Bone marrow (tissue), 2 donors: Measurements from ENCODE around the gene DRC3.
"Not testable (repeated sequence)": the region's sequence is repeated elsewhere in the genome, so short reads cannot be mapped to it uniquely, and the experiment has no call there.

ENCODE experiments used
- DNase-seq, 2 donors: peaks; one replicate each; lab custom pipeline; 2025; lab: John Stamatoyannopoulos, UW

Gene DRC3, protein sequence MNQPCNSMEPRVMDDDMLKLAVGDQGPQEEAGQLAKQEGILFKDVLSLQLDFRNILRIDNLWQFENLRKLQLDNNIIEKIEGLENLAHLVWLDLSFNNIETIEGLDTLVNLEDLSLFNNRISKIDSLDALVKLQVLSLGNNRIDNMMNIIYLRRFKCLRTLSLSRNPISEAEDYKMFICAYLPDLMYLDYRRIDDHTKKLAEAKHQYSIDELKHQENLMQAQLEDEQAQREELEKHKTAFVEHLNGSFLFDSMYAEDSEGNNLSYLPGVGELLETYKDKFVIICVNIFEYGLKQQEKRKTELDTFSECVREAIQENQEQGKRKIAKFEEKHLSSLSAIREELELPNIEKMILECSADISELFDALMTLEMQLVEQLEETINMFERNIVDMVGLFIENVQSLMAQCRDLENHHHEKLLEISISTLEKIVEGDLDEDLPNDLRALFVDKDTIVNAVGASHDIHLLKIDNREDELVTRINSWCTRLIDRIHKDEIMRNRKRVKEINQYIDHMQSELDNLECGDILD

DNA sequence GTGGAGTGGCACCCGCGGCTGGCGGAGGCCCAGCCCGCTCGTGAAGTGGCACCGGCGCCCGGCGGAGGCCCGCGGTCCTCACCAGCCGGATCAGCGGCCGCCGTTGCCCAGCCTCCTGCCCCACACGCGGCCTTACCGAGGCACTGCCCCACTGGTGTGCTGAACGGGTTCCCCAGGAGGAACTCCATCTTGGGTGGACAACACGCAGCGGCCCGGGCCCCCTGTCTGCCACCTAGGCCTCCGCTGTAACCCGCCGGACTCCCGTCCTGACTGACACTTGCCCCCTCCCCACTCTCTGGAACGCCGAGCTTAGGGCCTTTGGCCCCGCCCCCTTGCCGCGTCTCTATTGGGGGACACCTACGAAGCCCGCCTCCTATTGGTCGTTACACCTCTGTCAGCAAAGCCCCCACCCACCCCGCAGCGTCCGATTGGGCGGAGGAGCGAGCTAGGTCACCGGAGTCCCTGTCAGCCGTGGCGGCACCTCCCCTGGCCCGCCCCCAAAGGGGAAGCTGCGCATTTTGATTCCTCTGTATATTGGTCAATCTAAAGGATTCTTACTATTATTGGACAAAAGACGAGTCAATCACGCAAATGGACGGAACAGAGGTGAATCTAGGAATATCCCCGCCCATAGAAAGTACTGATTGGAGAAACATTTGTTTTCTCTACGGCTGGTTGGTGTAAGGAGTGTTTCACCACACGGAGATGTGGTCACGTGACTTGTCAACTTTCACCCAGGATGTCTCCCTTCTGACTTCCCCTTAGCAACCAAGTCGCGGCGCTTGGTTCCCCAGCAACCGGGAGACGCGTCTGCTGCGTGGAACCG is at the start of gene DRC3, which contains the start of gene TOM1L2:
TSS of gene DRC3 (plus strand) at position 737 of the 826 bp plus-strand sequence. CDS start 4,737 bp downstream, outside the sequence.
TSS of gene TOM1L2 (minus strand) at position 275 of the 826 bp plus-strand sequence. CDS start at position 188, 87 bp downstream.
- DNase-seq: peak; percentile 94 to 100

DNA sequence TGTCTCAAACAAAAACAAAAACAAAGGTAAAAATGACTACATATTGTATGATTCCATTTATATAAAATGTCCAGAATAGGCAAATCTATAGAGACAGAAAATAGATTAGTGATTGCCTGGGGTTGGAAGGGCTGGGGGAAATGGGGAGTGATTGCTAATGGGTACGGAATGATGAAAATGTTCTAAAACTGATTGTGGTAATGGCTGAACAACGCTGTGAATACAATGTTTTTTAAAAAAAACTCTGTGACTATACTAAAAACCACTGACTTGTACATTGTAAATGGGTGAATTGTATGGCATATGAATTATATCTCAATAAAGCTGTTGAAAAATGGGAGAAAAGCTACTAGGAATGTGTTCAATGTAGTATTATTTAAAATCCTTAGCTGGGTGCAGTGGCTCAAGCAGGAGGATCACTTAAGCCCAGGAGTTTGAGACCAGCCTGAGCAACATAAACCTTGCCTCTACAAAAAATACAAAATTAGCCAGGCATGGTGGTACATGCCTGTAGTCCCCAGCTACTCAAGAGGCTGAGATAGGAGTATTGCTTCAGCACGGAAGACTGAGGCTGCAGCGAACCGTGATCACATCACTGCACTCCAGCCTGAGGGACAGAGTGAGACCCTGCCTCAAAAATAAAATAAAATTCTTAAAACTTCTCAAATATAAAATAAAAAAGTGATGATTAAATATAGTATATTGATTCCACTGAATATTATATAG is 48.4 kb upstream of the DRC3 start:
- DNase-seq: no peak

DNA sequence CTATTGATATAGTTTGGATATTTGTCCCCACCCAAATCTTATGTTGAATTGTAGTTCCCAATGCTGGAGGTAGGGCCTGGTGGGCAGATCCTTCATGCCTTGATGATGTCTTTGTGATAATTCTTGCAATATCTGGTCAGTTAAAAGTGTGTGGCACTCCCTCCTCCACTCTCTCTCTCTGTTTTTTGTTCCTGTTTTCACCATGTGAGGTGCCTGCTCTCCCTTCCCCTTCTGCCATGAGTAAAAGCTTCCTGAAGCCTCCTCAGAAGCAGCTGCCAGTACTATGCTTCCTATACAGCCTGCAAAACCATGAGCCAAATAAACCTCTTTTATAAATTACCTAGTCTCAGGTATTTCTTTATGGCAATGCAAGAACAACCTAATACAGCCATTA is 47.8 kb upstream of the DRC3 start:
- peak in 1 of 2 donors; percentile 13 for DNase-seq

DNA sequence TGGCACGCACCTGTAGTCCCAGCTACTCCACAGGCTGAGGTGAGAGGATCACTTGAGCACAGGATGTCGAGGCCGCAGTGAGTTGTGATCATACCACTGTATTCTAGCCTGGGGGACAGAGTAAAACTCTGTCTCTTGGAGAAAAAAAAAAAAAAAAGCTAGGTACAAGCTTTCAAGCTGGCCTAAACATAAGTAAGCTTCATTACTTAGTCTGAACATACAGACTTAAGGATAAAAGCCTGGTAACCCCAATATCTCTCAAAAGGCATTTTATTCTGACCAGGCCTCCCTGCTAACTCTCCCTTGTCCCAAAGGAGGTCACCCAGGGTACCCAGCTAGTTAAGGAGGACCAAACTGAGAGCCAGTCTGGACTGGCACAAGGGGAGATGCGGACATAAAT is 46.6 kb upstream of the DRC3 start:
- DNase-seq: no peak

DNA sequence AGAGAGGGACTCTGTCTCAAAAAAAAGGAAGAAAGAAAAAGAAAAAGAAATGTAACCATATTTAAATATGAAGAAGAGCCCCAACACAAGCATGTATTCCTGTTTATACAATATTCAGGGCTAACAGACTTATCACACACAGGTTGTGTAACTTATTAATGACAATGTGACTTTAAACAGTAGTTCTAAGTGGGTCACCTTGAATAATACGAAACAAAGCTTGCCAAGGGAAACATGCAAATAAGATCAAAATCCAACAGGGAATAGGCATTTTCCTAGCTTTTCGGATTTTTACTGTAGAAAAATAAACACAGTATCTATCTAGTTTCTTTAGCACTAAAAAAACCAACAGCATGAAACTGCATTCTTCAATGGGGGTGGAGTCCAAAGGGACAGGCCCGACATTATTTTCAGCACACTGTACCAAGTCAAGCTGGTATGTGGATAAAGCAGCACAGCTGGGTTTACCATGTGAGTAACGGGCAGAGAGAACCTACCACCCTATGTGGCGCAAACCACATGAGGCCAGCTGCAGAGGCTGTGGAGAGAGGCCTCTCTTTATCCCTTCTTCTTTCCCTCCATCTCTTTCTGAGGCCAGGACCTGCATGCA is 45.7 kb upstream of the DRC3 start:
- no peak for DNase-seq

DNA sequence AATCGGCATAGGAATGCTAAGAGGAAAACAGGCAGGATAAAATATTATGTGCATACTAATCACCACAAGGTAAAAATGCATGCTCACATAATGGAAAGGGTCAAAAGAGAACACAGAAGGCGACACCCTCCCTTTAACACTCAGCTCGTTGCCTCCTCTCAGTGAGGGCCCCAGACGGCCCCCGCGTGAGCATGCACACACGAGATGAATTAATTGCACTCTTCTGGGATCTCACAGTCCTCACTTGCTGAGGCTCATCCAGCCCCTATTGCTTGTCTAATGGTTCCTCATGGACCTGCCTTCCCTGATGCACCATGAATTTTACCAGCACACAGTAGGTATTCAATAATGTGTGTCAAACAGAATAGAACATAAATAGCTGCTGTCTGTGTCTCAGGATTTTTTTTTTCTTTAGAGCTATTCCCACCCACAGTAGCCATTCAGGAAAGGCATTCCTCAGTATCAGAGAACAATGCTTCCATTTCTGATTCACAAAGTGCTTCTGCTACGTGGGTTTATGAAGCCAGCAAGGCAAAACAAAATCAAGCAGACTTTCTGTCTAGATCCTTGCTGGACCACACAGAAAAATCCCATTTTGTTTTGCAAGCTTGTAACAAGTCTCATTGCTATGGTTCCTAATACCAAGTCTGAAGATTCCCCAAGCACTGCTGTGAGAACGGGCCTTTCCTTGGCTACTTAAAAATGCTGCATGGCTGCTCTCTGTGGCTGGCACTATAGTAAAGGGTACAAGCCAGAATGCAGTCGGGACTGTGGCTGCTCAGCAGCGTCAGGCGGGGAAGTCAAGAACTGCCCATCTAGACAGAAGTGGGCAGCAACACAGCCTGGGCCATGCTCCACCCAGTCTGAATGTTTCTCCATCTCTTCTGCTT is 44.0 kb upstream of the DRC3 start:
- DNase-seq: no peak

DNA sequence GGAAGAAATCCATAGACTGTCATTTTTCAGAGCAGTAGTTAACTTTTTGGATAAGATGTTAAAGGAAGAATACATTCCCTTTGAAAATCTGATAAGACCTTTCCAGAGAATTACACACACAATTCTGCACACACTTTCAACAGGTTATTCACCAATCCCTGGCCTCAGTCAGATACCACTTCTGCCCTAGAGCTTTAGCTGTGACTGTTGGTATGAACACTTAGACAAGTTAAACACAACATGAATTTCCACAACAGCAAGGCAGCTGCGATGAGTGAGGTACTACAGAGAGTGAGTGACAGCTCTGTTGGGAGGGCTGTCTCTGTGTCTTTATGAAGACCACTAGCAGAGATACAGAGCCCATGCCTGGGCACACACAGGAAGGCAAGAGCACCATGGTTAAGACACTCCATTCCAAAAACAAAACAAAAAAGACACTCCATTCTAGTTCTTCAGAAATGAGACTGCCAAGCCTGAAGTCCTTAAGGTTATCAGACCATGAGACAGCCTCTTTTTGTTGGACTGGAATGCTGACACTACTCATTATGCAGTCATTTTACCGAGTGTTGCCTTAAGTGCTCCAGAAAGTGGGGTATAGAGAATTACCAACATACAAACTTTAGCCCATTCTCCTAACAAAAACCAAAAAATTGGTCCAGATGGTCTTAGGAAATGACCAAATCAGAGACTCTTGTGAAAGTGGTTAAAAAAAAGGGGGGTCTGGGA is 42.8 kb upstream of the DRC3 start:
- DNase-seq: no peak

DNA sequence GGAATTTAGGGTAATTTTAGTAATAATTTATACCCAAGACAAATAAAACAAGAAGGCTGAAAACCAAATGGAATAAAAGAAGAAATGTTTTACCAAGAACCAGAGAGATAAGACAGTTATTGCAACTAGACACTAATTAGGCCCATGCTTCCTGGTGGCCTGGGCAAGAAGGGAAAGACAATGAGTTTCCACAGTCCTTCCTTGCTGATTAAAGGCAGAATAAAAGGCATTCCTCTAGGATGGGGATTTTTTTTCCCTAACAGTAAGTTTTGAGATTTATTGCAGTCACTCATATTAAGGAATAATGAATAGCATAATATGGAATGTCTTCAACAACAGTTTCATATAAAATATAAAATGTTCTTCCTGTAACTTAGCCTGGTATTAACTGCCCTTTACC is 42.0 kb upstream of the DRC3 start:
- no peak for DNase-seq

DNA sequence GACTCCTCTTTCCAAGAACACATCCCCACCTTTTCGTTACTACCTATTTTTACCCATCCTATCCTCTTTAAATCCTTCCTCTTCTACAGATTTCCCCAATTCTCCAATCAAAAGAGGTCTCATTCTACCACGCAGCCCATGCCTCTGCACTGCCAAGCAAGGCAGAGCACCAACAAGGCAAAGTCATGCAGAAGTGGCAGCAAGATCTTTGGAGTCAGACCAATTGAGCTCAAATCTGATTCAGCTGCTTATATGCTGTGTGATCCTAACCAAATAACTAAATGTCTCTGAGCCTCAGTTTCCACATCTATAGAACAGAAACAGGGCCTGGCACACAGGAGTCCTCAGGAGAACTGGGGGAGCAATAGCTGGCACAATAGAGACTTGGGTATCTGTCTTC is 41.5 kb upstream of the DRC3 start:
- no peak for DNase-seq

DNA sequence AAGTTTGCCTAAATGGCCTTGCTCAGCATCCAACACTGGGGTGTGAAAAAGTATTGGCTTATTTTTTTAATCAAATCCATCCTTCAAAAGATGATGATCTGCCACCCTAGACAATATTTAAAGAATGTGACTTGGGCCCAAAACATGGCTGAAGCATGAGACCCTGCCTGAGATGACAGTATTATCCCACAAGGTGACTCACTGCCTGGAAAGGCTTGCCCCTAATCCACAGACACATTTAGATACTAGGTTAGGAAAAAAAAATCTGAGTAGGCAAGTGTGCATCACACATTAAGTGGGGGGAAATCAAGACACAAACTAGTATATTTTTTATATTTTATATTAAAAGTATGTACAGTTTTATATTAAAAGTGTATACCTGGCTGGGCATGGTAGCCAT is 38.9 kb upstream of the DRC3 start:
- DNase-seq: no peak

DNA sequence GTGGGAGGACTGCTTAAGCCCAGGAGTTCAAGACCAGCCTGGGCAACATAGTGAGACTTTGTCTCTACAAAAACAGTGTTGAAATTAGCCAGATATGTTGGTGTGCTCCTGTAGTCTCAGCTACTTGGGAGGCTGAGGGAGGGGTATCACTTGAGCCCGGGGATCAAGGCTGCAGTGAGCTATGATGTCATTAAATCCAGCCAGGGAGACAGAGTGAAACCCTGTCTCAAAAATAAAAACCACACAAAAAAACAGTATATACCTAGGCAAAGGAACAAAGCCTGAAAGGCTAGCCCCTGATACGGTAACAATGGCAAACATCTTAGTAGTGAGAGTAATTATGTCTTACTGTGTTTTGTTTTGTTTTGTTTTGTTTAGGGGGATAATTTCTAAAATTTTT is 38.4 kb upstream of the DRC3 start:
- no peak for DNase-seq

DNA sequence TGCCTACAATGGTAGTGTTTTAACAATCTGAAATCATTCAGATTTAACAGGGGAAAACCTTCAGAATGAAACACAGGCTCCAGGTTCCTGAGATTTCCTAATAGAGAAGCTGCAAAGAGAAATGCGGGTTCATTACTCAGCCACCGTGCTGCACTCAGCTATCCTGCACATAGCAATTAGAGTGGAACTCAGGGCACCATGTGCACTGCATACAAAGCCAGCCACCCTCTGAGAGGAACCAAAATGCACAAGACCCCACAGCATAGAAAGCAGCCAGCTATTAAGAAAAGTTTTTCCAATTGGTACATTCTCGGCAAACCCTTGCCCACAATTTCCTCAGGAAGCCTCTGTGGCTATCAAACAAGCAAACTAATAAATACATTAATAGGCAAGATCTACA is 37.9 kb upstream of the DRC3 start:
- DNase-seq: no peak

DNA sequence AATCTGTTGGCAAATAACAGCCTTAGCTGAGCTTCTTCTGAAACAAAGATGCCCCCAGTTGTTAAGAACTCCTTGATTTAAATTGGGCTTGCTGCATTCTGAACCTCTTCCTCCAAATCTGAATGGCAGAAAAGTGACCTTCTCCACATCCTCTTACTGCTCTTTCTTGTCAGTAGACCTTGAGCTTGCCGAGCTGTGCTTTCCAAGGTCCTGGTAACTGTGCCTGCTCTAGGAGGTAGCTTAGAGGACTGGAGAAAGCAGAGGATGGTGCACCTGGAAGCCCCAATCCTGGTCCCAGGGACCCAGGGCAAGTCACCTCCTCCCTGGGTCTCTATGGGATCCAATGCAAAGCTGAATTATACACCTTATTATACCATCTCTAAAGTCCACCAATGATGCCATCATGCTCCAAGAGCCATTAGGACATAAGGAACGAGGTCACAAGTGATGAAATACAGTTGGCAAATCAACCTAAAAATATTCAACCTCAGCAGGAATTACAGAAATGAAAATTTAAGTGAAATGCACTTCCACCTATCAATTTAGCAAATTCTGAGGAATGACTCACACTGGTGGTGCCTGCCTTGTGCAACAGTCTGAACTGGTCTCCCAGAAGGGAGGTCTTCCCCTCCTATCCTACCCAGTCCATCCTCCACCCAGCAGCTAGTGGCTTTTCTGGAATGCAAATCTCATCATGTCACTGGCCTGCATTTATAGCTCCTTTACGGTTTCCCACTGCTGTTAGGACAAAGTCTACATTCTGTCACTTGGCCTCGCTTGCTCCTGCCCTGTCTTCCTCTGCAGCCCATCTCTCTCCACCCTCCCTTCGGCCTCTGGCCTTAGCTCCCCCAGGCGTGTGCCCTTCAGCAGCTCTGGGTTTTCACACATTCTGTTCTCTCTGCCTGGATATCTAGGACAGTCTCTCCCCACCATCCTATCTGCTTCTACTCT is 37.1 kb upstream of the DRC3 start:
- peak; percentile 11 to 26 for DNase-seq

DNA sequence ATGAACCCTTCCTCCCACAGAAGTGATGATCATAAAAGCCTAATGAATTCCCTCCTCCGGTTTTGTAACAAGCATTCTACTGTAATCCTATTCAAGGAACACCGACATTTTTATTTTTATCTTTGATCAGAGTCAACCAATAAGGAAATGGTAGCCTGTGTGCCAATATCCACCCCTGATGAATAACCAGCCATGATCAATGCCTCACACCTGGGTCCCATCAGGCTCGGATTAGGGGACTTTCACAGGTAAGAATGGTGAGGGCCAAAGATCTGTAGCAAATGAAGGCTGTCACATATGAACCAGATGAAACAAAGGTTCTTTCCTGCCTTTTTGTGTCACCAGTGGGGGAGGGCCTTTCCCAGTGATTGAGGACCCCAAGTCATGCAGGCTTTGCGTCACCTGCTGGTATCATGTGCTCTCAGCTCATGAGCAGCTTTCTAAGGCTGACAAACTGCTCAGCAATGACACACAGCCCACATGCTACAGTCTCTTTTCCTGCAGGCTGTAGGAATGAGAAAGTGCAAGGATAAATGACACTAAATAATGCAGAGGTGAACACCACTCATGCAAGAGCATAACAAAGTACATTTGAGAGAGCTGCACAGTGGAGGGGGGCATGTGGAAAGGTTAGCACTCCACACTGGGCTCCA is 35.3 kb upstream of the DRC3 start:
- DNase-seq: no peak

DNA sequence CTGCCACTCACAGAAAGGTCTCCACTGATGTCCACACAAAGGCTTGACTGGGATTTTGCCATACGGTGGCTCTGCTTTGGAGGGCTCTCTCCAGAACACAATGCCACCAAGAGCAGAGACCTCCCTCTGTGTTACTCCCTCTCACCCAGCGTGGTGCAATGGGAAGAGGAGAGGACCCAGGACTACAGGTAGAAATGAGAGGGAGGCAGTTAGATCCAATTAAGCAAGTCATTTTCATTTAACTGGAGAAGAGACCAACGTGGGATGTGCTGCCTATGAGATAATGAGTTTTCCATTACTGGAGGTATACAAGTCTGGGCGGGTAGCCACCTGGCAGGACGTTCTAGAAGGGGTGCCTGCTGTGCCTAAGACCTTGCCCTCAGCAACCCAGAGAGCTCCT is 34.7 kb upstream of the DRC3 start:
- no peak for DNase-seq

DNA sequence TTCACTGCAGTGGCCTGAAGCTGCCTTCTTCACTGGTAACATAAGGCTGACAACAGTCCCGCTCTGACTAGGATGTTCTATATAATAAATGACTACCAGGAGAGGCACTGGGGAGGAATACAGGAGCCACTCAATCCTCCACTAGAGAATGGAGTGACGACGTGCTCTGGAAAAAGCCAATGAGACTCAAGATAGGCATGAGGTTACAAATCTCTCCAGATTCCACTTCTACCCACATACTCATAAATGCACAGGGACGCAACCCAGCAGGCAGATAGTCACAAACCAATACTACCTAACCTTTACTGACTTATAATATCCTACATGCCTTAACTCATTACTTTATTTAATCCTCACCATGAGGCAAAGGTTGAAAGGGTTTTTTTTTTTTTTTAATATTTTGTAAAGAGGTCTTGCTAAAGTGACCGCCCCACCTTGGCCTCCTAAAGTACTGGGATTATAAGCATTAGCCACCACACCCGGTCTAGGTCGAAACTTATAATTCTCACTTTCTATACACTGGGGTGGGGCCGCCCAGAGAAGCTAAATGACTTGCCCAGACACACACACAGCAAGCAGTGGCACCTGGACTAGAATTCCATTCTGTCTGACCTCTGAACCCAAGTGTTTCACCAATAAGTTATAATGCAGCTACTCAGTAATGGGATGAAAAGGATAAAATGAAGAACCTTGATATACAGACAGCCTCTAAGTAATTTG is 34.1 kb upstream of the DRC3 start:
- DNase-seq: no peak

DNA sequence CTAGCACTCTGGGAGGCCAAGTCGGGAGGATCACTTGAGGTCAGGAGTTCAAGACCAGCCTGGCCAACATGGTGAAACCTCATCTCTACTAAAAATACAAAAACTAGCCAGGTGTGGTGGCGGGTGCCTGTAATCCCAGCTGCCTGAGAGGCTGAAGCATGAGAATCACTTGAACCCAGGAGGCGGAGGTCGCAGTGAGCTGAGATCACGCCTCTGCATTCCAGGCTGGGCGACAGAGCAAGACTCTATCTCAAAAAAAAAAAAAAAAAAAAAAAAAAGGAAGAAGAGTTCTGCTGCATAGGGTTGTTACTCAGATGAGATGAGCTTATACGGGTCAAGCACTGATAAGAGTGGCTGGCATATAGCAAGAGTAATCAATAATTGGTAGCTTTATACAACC is 32.7 kb upstream of the DRC3 start:
- not testable (repeated sequence) for DNase-seq

DNA sequence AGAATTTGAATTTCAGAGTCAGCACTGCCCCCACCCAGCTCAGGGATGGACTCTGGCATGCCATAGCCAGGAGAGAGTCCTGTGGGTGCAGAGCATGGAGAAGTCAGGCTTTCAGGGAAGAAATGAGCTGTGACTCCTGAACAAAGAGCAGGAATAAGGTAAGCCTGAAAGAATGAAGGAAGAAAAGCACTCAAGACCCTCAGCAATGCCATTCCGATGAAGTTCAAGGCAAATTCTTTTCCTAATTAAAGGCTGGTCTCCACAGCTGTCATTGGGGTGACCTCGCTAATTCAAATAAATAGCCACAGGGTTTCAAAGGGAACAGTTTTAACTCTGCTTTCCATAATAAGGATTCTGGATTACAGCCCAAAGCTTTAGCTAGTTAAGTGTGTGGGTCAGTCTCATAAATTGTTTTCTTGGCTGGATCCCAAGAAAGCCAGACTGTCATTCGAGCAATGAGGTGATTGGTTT is 32.2 kb upstream of the DRC3 start:
- DNase-seq: no peak
